ENCODE measurements around the gene ARHGAP26. TPM values are rescaled to one million over a fixed set of nuclear protein-coding genes. Genes with fewer than 3 reads are reported as not detected.

Gene ARHGAP26
- total RNA-seq, 1 experiment from 2014 or later = 34.5 TPM

DNA sequence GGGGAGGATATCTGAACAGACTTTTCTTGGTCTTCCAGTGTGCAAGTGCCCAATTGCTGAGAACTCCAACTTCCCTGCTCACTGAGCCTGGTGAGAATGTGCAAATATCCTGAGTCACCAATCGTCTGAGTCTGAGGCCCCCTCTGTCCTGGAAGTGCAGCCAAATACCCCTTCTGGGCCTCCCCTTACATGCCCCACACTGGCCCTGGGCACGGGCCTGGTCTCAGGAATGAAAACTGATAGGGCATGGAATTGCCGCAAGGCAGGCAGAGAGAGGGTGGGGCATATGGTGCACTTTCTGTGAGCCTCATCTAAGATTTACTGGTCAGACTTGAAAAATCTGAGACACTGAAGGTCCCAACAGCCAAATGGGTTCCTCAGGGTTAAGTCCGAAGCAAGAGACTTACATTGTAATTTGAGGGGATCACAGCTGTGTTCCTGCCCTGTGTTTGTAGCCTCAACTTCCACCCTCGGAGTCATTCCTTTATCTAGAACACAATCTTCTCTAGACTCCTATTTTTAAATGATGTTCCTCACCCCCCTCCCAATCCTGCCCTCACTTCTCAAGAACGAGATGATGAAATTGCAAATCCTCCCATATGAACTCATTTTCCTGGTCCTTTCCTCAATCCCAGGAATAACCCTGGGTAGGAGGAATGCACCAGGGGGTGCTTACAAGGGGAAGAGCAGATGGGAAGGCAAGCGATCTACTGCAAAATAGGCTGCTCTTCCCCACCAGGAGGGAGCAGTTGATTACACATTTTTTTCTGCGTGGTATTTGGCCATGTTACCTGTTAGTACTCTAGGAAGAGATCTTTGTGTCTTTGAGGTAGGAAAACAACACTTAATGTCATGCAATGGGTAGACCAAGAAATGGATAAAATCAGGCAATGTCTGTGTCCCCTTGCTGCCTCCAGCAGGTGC lies 34.6 kb upstream of the ARHGAP26 start:
- no TSS peak for BruUV-seq (replicated peaks)
- ChIA-PET CTCF (interaction anchor here (1.2 to 1.4 kb wide), 2 partner anchors 13 to 153 kb away, joined by 3 to 6 read pairs; no protein-coding TSS in a partner anchor), POLR2A (no interaction called here), RAD21 (ENCODE audit: low non-redundant PET in 1 of 2, low total read pairs in 2 of 2, uncharacterized antibody in 2 of 2, unreplicated experiment in 2 of 2) (no interaction called here)
- H3K4me1 ChIP-seq (ENCODE audit: control insufficient read depth in 1 of 2, insufficient read depth in 2 of 2, low read length in 2 of 2) = no peaks in the 10 kb centered on the region
- ATAC-seq (no peak), DNase-seq (ENCODE audit: low read depth, low spot score) (no peak)
- no peaks in the 10 kb centered on the region for H3K79me2 ChIP-seq (ENCODE audit: insufficient read depth, low read length)
- no peaks in the 10 kb centered on the region for H3K27me3 ChIP-seq (ENCODE audit: insufficient read depth, low read length)
- H3K9ac ChIP-seq (ENCODE audit: low read length) = no peak overlapping the region
- intact Hi-C loops (cut with micrococcal nuclease) = no loop called here
- no peak overlapping the region for H3K27ac ChIP-seq (ENCODE audit: low read depth, low read length)
- no peak overlapping the region for H3K4me2 ChIP-seq (ENCODE audit: low read length)
- H3K9me2 ChIP-seq (ENCODE audit: insufficient read depth) = no peaks in the 10 kb centered on the region
- H3K9me3 ChIP-seq (ENCODE audit: control insufficient read depth in 1 of 2, insufficient read depth in 1 of 2, low read depth in 1 of 2, low read length in 2 of 2) = no peaks in the 10 kb centered on the region
- no peaks in the 10 kb centered on the region for H4K20me1 ChIP-seq (ENCODE audit: insufficient read depth)
- H3K36me3 ChIP-seq (ENCODE audit: control insufficient read depth in 1 of 2, insufficient read depth in 2 of 2, low read length in 2 of 2) = no peaks in the 10 kb centered on the region
- no peak overlapping the region for H2AFZ ChIP-seq (ENCODE audit: low read depth, low read length, poor library complexity, severe bottlenecking)
- TF ChIP-seq ELF1 (IDR thresholded peaks at IDR 0.05; ENCODE audit: borderline replicate concordance, low read depth) = no peak
- TF ChIP-seq, protein P1, sequence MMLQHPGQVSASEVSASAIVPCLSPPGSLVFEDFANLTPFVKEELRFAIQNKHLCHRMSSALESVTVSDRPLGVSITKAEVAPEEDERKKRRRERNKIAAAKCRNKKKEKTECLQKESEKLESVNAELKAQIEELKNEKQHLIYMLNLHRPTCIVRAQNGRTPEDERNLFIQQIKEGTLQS (IDR thresholded peaks at IDR 0.05) = no peak
- TF ChIP-seq SP1 (IDR thresholded peaks at IDR 0.05; ENCODE audit: low read depth) = no peak
- TF ChIP-seq EZH2 (IDR thresholded peaks at IDR 0.05) = no peak
- TF ChIP-seq JUND (IDR thresholded peaks at IDR 0.05) = no peak
- TF ChIP-seq YY1 (IDR thresholded peaks at IDR 0.05; ENCODE audit: extremely low read depth, insufficient replicate concordance, low read depth, low read length) = no peak
- TF ChIP-seq FOSL1 (IDR thresholded peaks at IDR 0.05; ENCODE audit: low read depth) = no peak
- no peak for TF ChIP-seq SIN3A (IDR thresholded peaks at IDR 0.05; ENCODE audit: low read depth)
- no peak for TF ChIP-seq CEBPB (IDR thresholded peaks at IDR 0.05; ENCODE audit: low read depth)
- TF ChIP-seq CBX3 (IDR thresholded peaks at IDR 0.05; ENCODE audit: low read depth) = no peak
- no peak for TF ChIP-seq TCF7L2 (IDR thresholded peaks at IDR 0.05; ENCODE audit: borderline replicate concordance, extremely low read depth, insufficient read depth, insufficient read length)
- TF ChIP-seq EZH2phosphoT487 (IDR thresholded peaks at IDR 0.05; ENCODE audit: borderline replicate concordance) = no peak
- TF ChIP-seq RAD21 (IDR thresholded peaks at IDR 0.05; ENCODE audit: low read depth) = no peak
- no peak overlapping the region for H3K4me3 ChIP-seq (replicated peaks in 1 of 2; ENCODE audit: low read depth in 1 of 2, low read length in 2 of 2)
